OCI-LY7 (cell line): Measurements from ENCODE around the gene RANGRF. TPM values are rescaled to one million over a fixed set of nuclear protein-coding genes. Genes with fewer than 3 reads are reported as not detected.

Experiments used
- BruUV-seq: library from RNA; stranded (reverse); fragments of 400-500 nt; replicated peaks from 2 replicates; lab custom pipeline; 2021; lab: Mats Ljungman, UMichigan
- CTCF ChIA-PET: fragments of 300-600 bp; sonication (Branson Sonifier 250); formaldehyde crosslinking; loops from one replicate; lab custom pipeline; 2022; ENCODE audit warnings: antibody characterized with exemption; ENCODE audit not compliant: unreplicated experiment; lab: Charles Lee
- POLR2A ChIA-PET: fragments of 300-600 bp; sonication (Branson Sonifier 250); formaldehyde crosslinking; loops from one replicate; lab custom pipeline; 2022; ENCODE audit warnings: antibody characterized with exemption; lab: Charles Lee
- DNase-seq: peaks from one replicate; pipeline ENCODE4 v3.0.0-alpha.2; 2015; ENCODE audit warnings: low spot score
- H2AFZ ChIP-seq: fragments of 200-600 bp; sonication (generic), shearing (Covaris generic); 2 replicates; pipeline ENCODE4 v1.6.1; 2014; ENCODE audit warnings: mild to moderate bottlenecking, antibody characterized with exemption, low read length, moderate library complexity
- H3K27ac ChIP-seq: fragments of 200-600 bp; sonication (generic); 2 replicates; pipeline ENCODE4 v1.5.1; 2014; ENCODE audit warnings: mixed run types, low read depth, mild to moderate bottlenecking, moderate library complexity, low read length, inconsistent platforms; ENCODE audit not compliant: poor library complexity, severe bottlenecking
- H3K36me3 ChIP-seq: fragments of 200-600 bp; sonication (generic); 2 replicates; pipeline ENCODE4 v1.6.1; 2014; ENCODE audit warnings: mild to moderate bottlenecking, antibody characterized with exemption, low read length, moderate library complexity, mixed read lengths; ENCODE audit not compliant: insufficient read depth
- H3K4me1 ChIP-seq: fragments of 200-600 bp; sonication (generic); 2 replicates; pipeline ENCODE4 v1.5.1; 2014; ENCODE audit warnings: mild to moderate bottlenecking, low read length; ENCODE audit not compliant: insufficient read depth, poor library complexity, severe bottlenecking
- H3K4me2 ChIP-seq: fragments of 200-600 bp; sonication (generic); 2 replicates; pipeline ENCODE4 v1.6.1; 2014; ENCODE audit warnings: mild to moderate bottlenecking, low read length
- H3K4me3 ChIP-seq: fragments of 200-600 bp; sonication (generic); 2 replicates; pipeline ENCODE4 v1.5.1; 2014; ENCODE audit warnings: mild to moderate bottlenecking, low read depth, low read length; ENCODE audit not compliant: poor library complexity, severe bottlenecking
- H3K79me2 ChIP-seq: fragments of 200-600 bp; sonication (generic); 2 replicates; pipeline ENCODE4 v1.6.1; 2016; ENCODE audit warnings: low read depth, mild to moderate bottlenecking, low read length, moderate library complexity, mixed read lengths; ENCODE audit not compliant: insufficient read depth
- H3K9me2 ChIP-seq: fragments of 200-600 bp; sonication (generic); 2 replicates; pipeline ENCODE4 v1.6.1; 2016; ENCODE audit warnings: mild to moderate bottlenecking, low read length, mixed read lengths; ENCODE audit not compliant: insufficient read depth
- H3K9me3 ChIP-seq: fragments of 200-600 bp; sonication (generic); 2 replicates; pipeline ENCODE4 v1.6.1; 2014; ENCODE audit warnings: mild to moderate bottlenecking, mixed run types, low read length, mixed read lengths
- H4K20me1 ChIP-seq: fragments of 200-600 bp; sonication (generic); 2 replicates; pipeline ENCODE4 v1.6.1; 2014; ENCODE audit warnings: mild to moderate bottlenecking, antibody characterized with exemption, low read length, moderate library complexity, mixed read lengths; ENCODE audit not compliant: insufficient read depth
- CTCF ChIP-seq: fragments of 200-600 bp; sonication (generic); conservative IDR thresholded peaks from 2 replicates; pipeline ENCODE4 v1.5.1; 2014; ENCODE audit warnings: mild to moderate bottlenecking, antibody characterized with exemption, low read length, moderate library complexity, mixed read lengths
- EZH2phosphoT487 ChIP-seq: fragments of 200-600 bp; sonication (generic); IDR thresholded peaks from 2 replicates; pipeline ENCODE4 v1.6.1; 2018; ENCODE audit warnings: low read depth, borderline replicate concordance, mild to moderate bottlenecking, mixed run types, antibody characterized with exemption, low read length, moderate library complexity, mixed read lengths
- intact Hi-C: fragments of 100-400 bp; cut with micrococcal nuclease; formaldehyde crosslinking; loops from one replicate; pipeline ENCODE4 v1.10.0; 2022; ENCODE audit not compliant: unreplicated experiment
- total RNA-seq, 2 experiments: library from RNA; depleted of rRNA in 1 of 2; stranded (reverse); fragments of >200 nt in 1 of 2; shearing (Covaris generic) in 1 of 2; gene quantifications; 2 replicates each; pipeline ENCODE4 v1.2.3, GENCODE V29; 2014 to 2022

Gene RANGRF
- total RNA-seq, 2 experiments from 2014 or later: 32.2 to 43.3 TPM

- H3K27ac ChIP-seq: no peak overlapping the region
- no peaks in the 10 kb centered on the region for H3K79me2 ChIP-seq
- H4K20me1 ChIP-seq: no peaks in the 10 kb centered on the region
- no peaks in the 10 kb centered on the region for H3K36me3 ChIP-seq
- POLR2A ChIA-PET: no interaction called here
- peaks cover 14% of the 10 kb centered on the region for H3K4me1 ChIP-seq
- DNase-seq: no peak
- no TSS peak for BruUV-seq
- TF ChIP-seq EZH2phosphoT487 (no peak), CTCF (no peak)
- no peak overlapping the region for H3K4me2 ChIP-seq
- H2AFZ ChIP-seq: no peak overlapping the region
- intact Hi-C loops: no loop called here
- no peaks in the 10 kb centered on the region for H3K9me2 ChIP-seq
- no peak overlapping the region for H3K4me3 ChIP-seq
- CTCF ChIA-PET: no interaction called here
- no peaks in the 10 kb centered on the region for H3K9me3 ChIP-seq
Observed at GRCh38 chr17:8282345-8282744, 6.1 kb upstream of the RANGRF start.

- intact Hi-C loops: no loop called here
Observed at GRCh38 chr17:8283356-8283755, 5.1 kb upstream of the RANGRF start.

More at GRCh38 chr17:8283356-8283755, 5.1 kb upstream of the RANGRF start:
- TF ChIP-seq CTCF (no peak), EZH2phosphoT487 (no peak)
- Histone ChIP-seq H3K27ac (no peak overlapping the region), H4K20me1 (no peaks in the 10 kb centered on the region), H2AFZ (no peak overlapping the region), H3K4me2 (no peak overlapping the region), H3K36me3 (no peaks in the 10 kb centered on the region), H3K79me2 (no peaks in the 10 kb centered on the region), H3K9me3 (no peaks in the 10 kb centered on the region), H3K9me2 (no peaks in the 10 kb centered on the region), H3K4me1 (peaks cover 19% of the 10 kb centered on the region), H3K4me3 (no peak overlapping the region)
- no TSS peak for BruUV-seq
- CTCF ChIA-PET: interaction anchor here (0.6 kb wide), 1 partner anchor 32 kb away, joined by 3 read pairs; no protein-coding TSS in a partner anchor
- DNase-seq: no peak
- POLR2A ChIA-PET: interaction anchor here (0.6 kb wide), 1 partner anchor 37 kb away, joined by 4 read pairs; no protein-coding TSS in a partner anchor
